GM23338 (cell line): ENCODE results near the gene PLN. TPM values are rescaled to one million over a fixed set of nuclear protein-coding genes. Genes with fewer than 3 reads are reported as not detected.

Experiments
- ATAC-seq: fragments of 200-7000 bp; cut with Tn5 transposase; 3 replicates; pipeline ENCODE4 v1.9.1; 2020
- DNase-seq: peaks from one replicate; pipeline ENCODE4 v3.0.0-alpha.2; 2015; ENCODE audit warnings: low spot score
- H2AFZ ChIP-seq: fragments of 200-600 bp; sonication (generic); 2 replicates; pipeline ENCODE4 v1.8.0; 2016; ENCODE audit warnings: antibody characterized with exemption, mild to moderate bottlenecking, moderate library complexity
- H3F3A ChIP-seq: fragments of 200-600 bp; sonication (generic); replicated peaks from 2 replicates; pipeline ENCODE4 v1.8.0; 2017; ENCODE audit warnings: antibody characterized with exemption, mixed run types, low read depth
- H3K27ac ChIP-seq: fragments of 200-600 bp; sonication (generic); 2 replicates; pipeline ENCODE4 v1.6.1; 2016; ENCODE audit warnings: low read depth
- H3K27me3 ChIP-seq: fragments of 200-600 bp; sonication (generic); 2 replicates; pipeline ENCODE4 v1.8.0; 2016; ENCODE audit warnings: mild to moderate bottlenecking, mixed run types, moderate library complexity; ENCODE audit not compliant: insufficient read depth
- H3K36me3 ChIP-seq: fragments of 200-600 bp; sonication (generic); 2 replicates; pipeline ENCODE4 v1.8.0; 2016; ENCODE audit warnings: mild to moderate bottlenecking; ENCODE audit not compliant: insufficient read depth
- H3K4me1 ChIP-seq: fragments of 200-600 bp; sonication (generic); 2 replicates; pipeline ENCODE4 v1.8.0; 2016; ENCODE audit warnings: mild to moderate bottlenecking, moderate library complexity; ENCODE audit not compliant: insufficient read depth
- H3K4me2 ChIP-seq: fragments of 200-600 bp; sonication (generic); 2 replicates; pipeline ENCODE4 v1.7.1; 2017; ENCODE audit warnings: mixed run types
- H3K4me3 ChIP-seq: fragments of 200-600 bp; sonication (generic); 2 replicates; pipeline ENCODE4 v1.6.1; 2016; ENCODE audit warnings: mixed run types
- H3K79me2 ChIP-seq: fragments of 200-600 bp; sonication (generic); replicated peaks from 2 replicates; pipeline ENCODE4 v1.8.0; 2017; ENCODE audit warnings: mild to moderate bottlenecking; ENCODE audit not compliant: insufficient read depth
- H3K9me2 ChIP-seq: fragments of 200-600 bp; sonication (generic); 2 replicates; pipeline ENCODE4 v1.8.0; 2017; ENCODE audit not compliant: insufficient read depth
- H4K20me1 ChIP-seq: fragments of 200-600 bp; sonication (generic); replicated peaks from 2 replicates; pipeline ENCODE4 v1.8.0; 2017; ENCODE audit warnings: mild to moderate bottlenecking; ENCODE audit not compliant: insufficient read depth
- H3K27ac Mint-ChIP-seq: 2 replicates; pipeline ENCODE4 v1.8.0; 2020; ENCODE audit warnings: inconsistent platforms, mild to moderate bottlenecking, moderate library complexity, mixed read lengths
- H3K27me3 Mint-ChIP-seq: 3 replicates; pipeline ENCODE4 v1.8.0; 2022; ENCODE audit warnings: low read depth, mild to moderate bottlenecking, moderate library complexity, mixed read lengths, inconsistent platforms; ENCODE audit not compliant: insufficient read depth, poor library complexity
- H3K36me3 Mint-ChIP-seq: 3 replicates; pipeline ENCODE4 v1.8.0; 2021; ENCODE audit warnings: low read depth, mild to moderate bottlenecking, inconsistent platforms, moderate library complexity, mixed read lengths
- H3K4me1 Mint-ChIP-seq: 3 replicates; pipeline ENCODE4 v1.8.0; 2020; ENCODE audit warnings: mild to moderate bottlenecking, inconsistent platforms, mixed read lengths
- H3K4me3 Mint-ChIP-seq: 3 replicates; pipeline ENCODE4 v1.8.0; 2021; ENCODE audit warnings: moderate library complexity, mild to moderate bottlenecking, inconsistent platforms, mixed read lengths
- H3K9me3 Mint-ChIP-seq: 3 replicates; pipeline ENCODE4 v1.8.0; 2020; ENCODE audit warnings: moderate library complexity, mild to moderate bottlenecking, inconsistent platforms, mixed read lengths
- CREB1 ChIP-seq: fragments of 250-450 bp; sonication (Bioruptor Pico); IDR thresholded peaks from 2 replicates; pipeline ENCODE4 v1.5.0; 2020; ENCODE audit warnings: low read depth, mild to moderate bottlenecking, moderate library complexity
- CTCF ChIP-seq, 2 experiments: fragments of 200-600 bp in 1 of 2; sonication (generic) in 1 of 2; conservative IDR thresholded peaks; 2 replicates each; pipeline versions ENCODE4 v1.5.1 to v1.6.1; 2016 to 2017; ENCODE audit warnings: antibody characterized with exemption in 2 of 2, low read depth in 2 of 2, mild to moderate bottlenecking in 2 of 2, moderate library complexity in 1 of 2
- EZH2 ChIP-seq: fragments of 200-600 bp; sonication (generic); IDR thresholded peaks from one replicate; pipeline ENCODE4 v1.8.0; 2017; ENCODE audit warnings: antibody characterized with exemption, mild to moderate bottlenecking, low read depth; ENCODE audit not compliant: unreplicated experiment
- EZH2phosphoT487 ChIP-seq: fragments of 200-600 bp; sonication (generic); IDR thresholded peaks from one replicate; pipeline ENCODE4 v1.8.1; 2018; ENCODE audit warnings: antibody characterized with exemption; ENCODE audit not compliant: unreplicated experiment
- JUNB ChIP-seq: IDR thresholded peaks from one replicate; pipeline ENCODE4 v1.6.1; 2016; ENCODE audit warnings: antibody characterized with exemption; ENCODE audit not compliant: unreplicated experiment
- NANOG ChIP-seq: IDR thresholded peaks from 2 replicates; pipeline ENCODE4 v1.6.1; 2016; ENCODE audit warnings: antibody characterized with exemption, borderline replicate concordance
- POLR2AphosphoS5 ChIP-seq: IDR thresholded peaks from 2 replicates; pipeline ENCODE4 v1.6.1; 2016; ENCODE audit warnings: antibody characterized with exemption, low read depth
- STAT1 ChIP-seq: IDR thresholded peaks from one replicate; pipeline ENCODE4 v1.6.1; 2016; ENCODE audit warnings: antibody characterized with exemption; ENCODE audit not compliant: unreplicated experiment
- ZNF114 ChIP-seq: fragments of 250-450 bp; sonication (Bioruptor Pico); IDR thresholded peaks from 2 replicates; pipeline ENCODE4 v1.5.0; 2020; ENCODE audit warnings: mild to moderate bottlenecking, moderate library complexity
- ZNF331 ChIP-seq: fragments of 250-450 bp; sonication (Bioruptor Pico); IDR thresholded peaks from 2 replicates; pipeline ENCODE4 v1.5.0; 2020; ENCODE audit warnings: low read depth, mild to moderate bottlenecking, moderate library complexity
- polyA plus RNA-seq: library from polyadenylated mRNA; unstranded; fragments of >200 nt; fragmentation: Nextera tagmentation; extraction: Ambion mirVana; gene quantifications from 2 replicates; pipeline ENCODE4 v1.2.1, GENCODE V29; 2016
- total RNA-seq: library from RNA; depleted of rRNA; stranded (reverse); fragments of >200 nt; shearing (Covaris generic); gene quantifications from 2 replicates; pipeline ENCODE4 v1.2.3, GENCODE V29; 2014
- TF ChIP-seq, protein P1 (sequence below): fragments of 250-450 bp; sonication (Bioruptor Pico); IDR thresholded peaks from 2 replicates; pipeline ENCODE4 v1.5.0; 2020; ENCODE audit warnings: mild to moderate bottlenecking, moderate library complexity
- TF ChIP-seq, protein P2 (sequence below): IDR thresholded peaks from one replicate; pipeline ENCODE4 v1.6.1; 2018; ENCODE audit warnings: antibody characterized with exemption; ENCODE audit not compliant: unreplicated experiment
- TF ChIP-seq, protein P3 (sequence below): IDR thresholded peaks from 2 replicates; pipeline ENCODE4 v1.6.1; 2016; ENCODE audit warnings: antibody characterized with exemption

PLN gene
- total and polyA plus RNA-seq, 2 experiments from 2014 or later, result 0.10 TPM; not detected in 1

DNA sequence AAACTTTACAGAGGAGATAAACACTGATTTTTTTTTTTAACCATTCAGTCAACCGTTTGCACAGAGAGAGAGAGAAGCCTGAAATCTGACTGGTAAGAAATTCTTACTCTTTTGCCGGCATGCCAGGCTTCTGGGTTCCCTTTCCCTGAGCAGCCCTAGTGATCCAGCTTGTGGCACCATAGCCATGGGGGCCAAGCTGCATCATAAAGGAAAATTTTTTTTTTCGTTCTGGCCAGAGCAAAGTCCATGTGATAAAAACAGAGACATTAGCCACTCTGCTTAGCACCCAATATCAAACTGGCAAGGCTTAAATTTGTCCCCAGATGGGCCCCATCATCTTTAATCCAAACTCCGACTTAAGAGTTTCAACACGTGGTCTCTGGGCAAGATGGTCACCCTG lies 58.8 kb downstream of the PLN start:
- DNase-seq (no peak), ATAC-seq (no peak)
- peaks cover 26% of the 10 kb centered on the region for H3K79me2 ChIP-seq
- H3K4me1 Mint-ChIP-seq, result no peaks in the 10 kb centered on the region
- no peak overlapping the region for H3K27ac Mint-ChIP-seq
- no peak overlapping the region for H3K27ac ChIP-seq
- peaks cover 29% of the 10 kb centered on the region; the same call in 2 of the 3 replicates for H3K9me3 Mint-ChIP-seq
- H4K20me1 ChIP-seq, result no peaks in the 10 kb centered on the region
- H3K27me3 ChIP-seq, result no peaks in the 10 kb centered on the region
- H3F3A ChIP-seq, result no peaks in the 10 kb centered on the region
- H3K27me3 Mint-ChIP-seq, result peaks cover 6% of the 10 kb centered on the region
- no peak overlapping the region for H3K4me3 Mint-ChIP-seq
- no peak overlapping the region for H3K4me3 ChIP-seq
- TF ChIP-seq STAT1 (no peak), EZH2phosphoT487 (no peak), EZH2 (no peak), JUNB (no peak), ZNF331 (CRISPR knock-in tag) (no peak), ZNF114 (no peak), CTCF (conservative IDR thresholded peaks at IDR 0.05; ENCODE audit: low read depth in 2 of 2) (no peak), CREB1 (CRISPR knock-in tag) (no peak), POLR2AphosphoS5 (no peak), NANOG (no peak)
- TF ChIP-seq, protein P1, sequence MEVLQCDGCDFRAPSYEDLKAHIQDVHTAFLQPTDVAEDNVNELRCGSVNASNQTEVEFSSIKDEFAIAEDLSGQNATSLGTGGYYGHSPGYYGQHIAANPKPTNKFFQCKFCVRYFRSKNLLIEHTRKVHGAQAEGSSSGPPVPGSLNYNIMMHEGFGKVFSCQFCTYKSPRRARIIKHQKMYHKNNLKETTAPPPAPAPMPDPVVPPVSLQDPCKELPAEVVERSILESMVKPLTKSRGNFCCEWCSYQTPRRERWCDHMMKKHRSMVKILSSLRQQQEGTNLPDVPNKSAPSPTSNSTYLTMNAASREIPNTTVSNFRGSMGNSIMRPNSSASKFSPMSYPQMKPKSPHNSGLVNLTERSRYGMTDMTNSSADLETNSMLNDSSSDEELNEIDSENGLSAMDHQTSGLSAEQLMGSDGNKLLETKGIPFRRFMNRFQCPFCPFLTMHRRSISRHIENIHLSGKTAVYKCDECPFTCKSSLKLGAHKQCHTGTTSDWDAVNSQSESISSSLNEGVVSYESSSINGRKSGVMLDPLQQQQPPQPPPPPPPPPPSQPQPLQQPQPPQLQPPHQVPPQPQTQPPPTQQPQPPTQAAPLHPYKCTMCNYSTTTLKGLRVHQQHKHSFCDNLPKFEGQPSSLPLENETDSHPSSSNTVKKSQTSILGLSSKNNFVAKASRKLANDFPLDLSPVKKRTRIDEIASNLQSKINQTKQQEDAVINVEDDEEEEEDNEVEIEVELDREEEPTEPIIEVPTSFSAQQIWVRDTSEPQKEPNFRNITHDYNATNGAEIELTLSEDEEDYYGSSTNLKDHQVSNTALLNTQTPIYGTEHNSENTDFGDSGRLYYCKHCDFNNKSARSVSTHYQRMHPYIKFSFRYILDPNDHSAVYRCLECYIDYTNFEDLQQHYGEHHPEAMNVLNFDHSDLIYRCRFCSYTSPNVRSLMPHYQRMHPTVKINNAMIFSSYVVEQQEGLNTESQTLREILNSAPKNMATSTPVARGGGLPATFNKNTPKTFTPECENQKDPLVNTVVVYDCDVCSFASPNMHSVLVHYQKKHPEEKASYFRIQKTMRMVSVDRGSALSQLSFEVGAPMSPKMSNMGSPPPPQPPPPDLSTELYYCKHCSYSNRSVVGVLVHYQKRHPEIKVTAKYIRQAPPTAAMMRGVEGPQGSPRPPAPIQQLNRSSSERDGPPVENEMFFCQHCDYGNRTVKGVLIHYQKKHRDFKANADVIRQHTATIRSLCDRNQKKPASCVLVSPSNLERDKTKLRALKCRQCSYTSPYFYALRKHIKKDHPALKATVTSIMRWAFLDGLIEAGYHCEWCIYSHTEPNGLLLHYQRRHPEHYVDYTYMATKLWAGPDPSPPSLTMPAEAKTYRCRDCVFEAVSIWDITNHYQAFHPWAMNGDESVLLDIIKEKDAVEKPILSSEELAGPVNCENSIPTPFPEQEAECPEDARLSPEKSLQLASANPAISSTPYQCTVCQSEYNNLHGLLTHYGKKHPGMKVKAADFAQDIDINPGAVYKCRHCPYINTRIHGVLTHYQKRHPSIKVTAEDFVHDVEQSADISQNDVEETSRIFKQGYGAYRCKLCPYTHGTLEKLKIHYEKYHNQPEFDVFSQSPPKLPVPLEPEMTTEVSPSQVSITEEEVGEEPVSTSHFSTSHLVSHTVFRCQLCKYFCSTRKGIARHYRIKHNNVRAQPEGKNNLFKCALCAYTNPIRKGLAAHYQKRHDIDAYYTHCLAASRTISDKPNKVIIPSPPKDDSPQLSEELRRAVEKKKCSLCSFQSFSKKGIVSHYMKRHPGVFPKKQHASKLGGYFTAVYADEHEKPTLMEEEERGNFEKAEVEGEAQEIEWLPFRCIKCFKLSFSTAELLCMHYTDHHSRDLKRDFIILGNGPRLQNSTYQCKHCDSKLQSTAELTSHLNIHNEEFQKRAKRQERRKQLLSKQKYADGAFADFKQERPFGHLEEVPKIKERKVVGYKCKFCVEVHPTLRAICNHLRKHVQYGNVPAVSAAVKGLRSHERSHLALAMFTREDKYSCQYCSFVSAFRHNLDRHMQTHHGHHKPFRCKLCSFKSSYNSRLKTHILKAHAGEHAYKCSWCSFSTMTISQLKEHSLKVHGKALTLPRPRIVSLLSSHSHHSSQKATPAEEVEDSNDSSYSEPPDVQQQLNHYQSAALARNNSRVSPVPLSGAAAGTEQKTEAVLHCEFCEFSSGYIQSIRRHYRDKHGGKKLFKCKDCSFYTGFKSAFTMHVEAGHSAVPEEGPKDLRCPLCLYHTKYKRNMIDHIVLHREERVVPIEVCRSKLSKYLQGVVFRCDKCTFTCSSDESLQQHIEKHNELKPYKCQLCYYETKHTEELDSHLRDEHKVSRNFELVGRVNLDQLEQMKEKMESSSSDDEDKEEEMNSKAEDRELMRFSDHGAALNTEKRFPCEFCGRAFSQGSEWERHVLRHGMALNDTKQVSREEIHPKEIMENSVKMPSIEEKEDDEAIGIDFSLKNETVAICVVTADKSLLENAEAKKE (CRISPR knock-in tag), result no peak
- TF ChIP-seq, protein P2, sequence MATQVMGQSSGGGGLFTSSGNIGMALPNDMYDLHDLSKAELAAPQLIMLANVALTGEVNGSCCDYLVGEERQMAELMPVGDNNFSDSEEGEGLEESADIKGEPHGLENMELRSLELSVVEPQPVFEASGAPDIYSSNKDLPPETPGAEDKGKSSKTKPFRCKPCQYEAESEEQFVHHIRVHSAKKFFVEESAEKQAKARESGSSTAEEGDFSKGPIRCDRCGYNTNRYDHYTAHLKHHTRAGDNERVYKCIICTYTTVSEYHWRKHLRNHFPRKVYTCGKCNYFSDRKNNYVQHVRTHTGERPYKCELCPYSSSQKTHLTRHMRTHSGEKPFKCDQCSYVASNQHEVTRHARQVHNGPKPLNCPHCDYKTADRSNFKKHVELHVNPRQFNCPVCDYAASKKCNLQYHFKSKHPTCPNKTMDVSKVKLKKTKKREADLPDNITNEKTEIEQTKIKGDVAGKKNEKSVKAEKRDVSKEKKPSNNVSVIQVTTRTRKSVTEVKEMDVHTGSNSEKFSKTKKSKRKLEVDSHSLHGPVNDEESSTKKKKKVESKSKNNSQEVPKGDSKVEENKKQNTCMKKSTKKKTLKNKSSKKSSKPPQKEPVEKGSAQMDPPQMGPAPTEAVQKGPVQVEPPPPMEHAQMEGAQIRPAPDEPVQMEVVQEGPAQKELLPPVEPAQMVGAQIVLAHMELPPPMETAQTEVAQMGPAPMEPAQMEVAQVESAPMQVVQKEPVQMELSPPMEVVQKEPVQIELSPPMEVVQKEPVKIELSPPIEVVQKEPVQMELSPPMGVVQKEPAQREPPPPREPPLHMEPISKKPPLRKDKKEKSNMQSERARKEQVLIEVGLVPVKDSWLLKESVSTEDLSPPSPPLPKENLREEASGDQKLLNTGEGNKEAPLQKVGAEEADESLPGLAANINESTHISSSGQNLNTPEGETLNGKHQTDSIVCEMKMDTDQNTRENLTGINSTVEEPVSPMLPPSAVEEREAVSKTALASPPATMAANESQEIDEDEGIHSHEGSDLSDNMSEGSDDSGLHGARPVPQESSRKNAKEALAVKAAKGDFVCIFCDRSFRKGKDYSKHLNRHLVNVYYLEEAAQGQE, result no peak
- TF ChIP-seq, protein P3, sequence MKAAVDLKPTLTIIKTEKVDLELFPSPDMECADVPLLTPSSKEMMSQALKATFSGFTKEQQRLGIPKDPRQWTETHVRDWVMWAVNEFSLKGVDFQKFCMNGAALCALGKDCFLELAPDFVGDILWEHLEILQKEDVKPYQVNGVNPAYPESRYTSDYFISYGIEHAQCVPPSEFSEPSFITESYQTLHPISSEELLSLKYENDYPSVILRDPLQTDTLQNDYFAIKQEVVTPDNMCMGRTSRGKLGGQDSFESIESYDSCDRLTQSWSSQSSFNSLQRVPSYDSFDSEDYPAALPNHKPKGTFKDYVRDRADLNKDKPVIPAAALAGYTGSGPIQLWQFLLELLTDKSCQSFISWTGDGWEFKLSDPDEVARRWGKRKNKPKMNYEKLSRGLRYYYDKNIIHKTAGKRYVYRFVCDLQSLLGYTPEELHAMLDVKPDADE, result no peak
- H2AFZ ChIP-seq, result no peak overlapping the region
- no peaks in the 10 kb centered on the region for H3K36me3 ChIP-seq
- peaks cover 3% of the 10 kb centered on the region; the same call in 1 of the 2 replicates for H3K9me2 ChIP-seq
- H3K4me2 ChIP-seq, result no peak overlapping the region
- no peaks in the 10 kb centered on the region for H3K4me1 ChIP-seq
- peaks cover 15% of the 10 kb centered on the region; the same call in 2 of the 3 replicates for H3K36me3 Mint-ChIP-seq
